Stimulated activated CD8-positive, alpha-beta memory T cell treated with anti-CD3 and anti-CD28 coated beads, Interleukin-15, amount 100 ng/mL, for 1 hour (primary cell): ENCODE data around the gene COG1.

Experiments used
- DNase-seq: peaks from one replicate; pipeline ENCODE4 v3.0.0-alpha.2; 2020; ENCODE audit warnings: low read depth

Gene COG1

GRCh38 chr17:73172252-73172651, 20.6 kb upstream of the COG1 start:
- no peak for DNase-seq

DNA sequence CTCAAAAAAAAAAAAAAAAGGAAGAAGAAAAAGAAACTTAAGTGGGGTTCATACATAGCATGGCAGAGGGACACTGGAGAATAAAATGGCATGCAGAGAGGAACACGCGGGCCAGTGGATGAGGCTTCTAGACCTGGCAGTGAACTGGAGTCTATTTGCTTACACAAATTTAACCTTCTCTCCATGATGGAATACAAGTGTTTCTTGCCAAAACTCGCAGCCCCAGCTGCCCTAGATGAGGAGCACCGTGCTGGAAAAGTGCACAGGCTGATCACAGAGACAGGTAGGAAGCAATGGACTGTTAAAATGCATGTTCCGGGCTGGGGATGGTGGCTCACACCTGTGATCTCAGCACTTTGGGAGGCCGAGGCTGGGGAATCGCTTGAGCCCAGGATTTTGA, 18.7 kb upstream of the COG1 start:
- DNase-seq: no peak

GRCh38 chr17:73175962-73176565, 16.8 kb upstream of the COG1 start:
- DNase-seq: no peak

GRCh38 chr17:73179387-73179786, 13.5 kb upstream of the COG1 start:
- DNase-seq: no peak

DNA sequence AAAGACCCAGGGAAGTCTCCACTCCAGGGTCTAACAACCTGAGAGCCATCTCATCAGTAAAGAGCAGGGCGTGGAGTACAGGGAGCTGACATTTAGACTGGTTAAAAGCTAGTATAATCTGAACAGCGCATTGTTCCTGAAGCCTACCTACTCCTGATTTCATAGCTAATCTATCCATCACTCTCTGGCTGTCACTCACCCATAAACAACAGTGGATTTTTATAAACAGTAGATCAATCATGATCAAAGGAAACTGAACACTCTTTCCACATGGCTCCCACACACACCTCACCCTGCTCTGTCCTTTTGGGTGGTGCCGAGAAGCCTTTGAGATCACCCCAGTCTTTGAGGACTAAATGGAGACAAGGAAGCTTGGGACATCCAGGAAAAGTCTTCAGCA, 13.0 kb upstream of the COG1 start:
- DNase-seq: no peak

DNA sequence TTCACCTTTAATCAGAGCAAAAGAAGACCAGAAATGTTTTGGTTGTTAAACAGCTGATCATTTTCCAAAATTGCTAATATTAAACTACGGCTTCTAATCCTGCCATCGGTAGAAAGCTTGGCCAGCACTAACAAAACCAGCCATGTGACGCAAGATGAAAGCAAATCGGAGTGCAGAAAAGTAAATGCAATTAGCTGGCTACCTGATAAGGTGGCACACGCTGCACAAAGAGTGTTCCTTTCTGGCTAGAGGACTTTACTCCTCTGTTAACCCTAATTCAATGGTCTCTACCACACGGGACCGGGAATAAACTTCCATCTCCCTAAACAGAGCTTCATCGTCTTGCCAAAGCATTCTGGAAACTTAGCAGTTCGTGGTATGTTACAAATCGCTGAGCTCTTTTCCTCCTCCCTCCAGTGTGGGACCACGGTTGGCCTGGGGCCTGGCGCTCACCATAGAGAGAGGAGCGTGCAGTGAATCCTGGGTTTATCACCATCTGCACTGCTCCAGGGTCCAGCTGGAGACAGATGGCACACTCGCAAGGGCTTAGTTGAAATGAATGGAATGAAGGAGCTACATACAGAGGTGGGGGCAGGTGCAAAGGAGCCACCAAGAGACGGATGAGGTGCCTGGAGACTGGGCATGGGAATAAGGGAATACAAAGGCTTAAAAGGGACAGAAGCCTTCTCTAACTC, 10.1 kb upstream of the COG1 start:
- no peak for DNase-seq

DNA sequence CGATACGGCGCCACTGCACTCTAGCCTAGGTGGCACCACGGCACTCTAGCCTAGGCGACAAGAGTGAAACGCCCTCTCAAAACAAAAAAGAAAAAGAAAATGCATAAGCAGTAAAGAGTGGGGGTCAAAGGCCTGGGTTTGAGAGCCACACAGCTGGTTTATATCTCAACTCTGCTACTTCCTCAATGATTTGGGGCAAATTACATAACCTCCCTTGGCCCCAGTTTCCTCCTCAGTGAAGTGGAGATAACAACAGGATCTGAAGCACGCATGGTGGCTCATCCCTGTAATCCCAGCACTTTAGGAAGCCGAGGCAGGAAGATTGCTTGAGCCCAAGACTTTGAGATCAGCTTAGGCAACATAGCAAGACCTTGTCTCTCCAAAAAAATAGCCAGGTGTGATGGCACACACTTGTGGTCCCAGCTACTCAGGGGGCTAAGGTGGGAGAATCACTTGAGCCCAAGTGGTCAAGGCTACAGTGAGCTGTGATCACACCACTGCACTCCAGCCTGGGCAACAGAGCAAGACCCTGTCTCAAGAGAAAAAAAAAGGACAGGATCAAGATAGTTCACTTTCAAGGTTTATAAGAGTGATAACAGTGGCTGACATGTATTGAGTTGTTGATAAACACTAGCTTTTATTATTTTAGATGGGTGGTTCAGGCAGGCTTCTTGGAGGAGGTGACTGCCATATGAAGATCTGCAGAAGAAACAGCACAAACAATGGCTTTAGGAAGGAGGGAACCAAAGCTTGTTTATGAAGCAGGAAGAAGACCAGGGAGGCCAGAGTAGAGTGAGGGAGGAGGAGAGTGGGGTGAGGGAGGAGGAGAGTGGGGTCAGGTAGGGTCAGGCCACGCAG, 8.5 kb upstream of the COG1 start:
- DNase-seq: no peak

DNA sequence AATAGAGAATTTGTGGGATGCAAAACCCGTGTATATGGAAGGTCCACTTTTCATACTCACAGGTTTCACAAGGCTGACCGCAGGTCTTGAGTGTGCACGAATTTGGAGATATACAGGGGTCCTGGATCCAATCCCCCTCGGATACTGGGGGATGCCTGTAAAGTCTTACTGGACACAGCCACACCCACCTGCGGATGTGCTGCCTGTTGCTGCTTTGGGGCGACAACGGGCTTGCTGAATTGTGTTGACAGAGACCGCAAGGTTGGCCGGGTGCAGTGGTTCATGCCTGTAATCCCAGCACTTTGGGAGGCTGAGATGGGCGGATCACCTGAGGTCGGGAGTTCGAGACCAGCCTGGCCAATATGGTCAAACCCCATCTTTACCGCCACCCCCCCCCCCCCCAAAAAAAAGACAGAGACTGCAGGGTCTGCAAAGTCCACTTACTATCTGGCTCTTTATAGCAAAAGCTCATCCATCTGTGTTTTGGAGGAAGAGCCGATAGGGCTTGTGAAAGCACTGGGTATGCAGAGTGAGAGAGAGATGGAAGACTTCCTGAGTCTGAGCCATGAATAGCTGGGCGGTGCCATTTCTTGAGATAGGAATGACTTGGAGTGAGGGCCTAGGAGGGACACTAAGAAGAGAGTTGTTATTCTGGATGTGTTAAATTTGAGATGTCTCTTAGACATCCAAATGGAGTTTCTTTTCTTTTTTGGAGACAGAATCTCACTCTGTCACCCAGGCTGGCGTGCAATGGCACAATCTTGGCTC, 6.4 kb upstream of the COG1 start:
- DNase-seq: no peak

GRCh38 chr17:73187203-73187769, 5.6 kb upstream of the COG1 start:
- DNase-seq: no peak

- no peak for DNase-seq
These were observed 4.8 kb upstream of the COG1 start for GRCh38 chr17:73188011-73188410.

DNA sequence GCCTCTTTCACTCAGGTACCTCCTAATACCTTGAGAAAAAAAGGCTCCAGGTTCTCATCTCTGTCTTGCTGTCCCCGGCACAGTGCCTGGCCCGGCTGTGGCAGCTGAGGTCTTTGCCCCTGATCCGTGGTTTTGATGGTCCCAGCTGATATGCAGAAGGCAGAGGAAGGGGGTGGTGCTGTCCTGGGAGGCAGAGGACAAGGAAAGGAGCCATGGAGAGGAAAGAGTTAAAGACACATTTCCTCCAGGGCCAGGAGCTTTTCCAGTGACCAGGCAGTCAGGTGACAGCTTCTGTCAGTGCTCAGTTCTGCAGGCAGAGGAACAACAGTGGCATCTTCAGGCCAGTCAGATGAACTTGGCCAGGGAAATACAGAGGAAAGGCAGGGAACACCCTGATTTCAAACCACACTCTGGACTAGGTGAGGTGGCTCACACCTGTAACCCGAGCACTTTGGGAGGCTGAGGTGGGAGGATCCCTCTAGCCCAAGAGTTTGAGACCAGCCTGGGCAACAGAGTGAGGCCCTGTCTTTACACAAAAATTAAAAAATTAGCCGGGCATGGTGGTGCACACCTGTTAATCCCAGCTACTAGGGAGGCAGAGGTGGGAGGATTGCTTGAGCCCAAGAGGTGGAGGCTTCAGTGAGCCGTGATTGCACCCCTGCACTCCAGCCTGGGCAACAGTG, 3.3 kb upstream of the COG1 start:
- DNase-seq: no peak

DNA sequence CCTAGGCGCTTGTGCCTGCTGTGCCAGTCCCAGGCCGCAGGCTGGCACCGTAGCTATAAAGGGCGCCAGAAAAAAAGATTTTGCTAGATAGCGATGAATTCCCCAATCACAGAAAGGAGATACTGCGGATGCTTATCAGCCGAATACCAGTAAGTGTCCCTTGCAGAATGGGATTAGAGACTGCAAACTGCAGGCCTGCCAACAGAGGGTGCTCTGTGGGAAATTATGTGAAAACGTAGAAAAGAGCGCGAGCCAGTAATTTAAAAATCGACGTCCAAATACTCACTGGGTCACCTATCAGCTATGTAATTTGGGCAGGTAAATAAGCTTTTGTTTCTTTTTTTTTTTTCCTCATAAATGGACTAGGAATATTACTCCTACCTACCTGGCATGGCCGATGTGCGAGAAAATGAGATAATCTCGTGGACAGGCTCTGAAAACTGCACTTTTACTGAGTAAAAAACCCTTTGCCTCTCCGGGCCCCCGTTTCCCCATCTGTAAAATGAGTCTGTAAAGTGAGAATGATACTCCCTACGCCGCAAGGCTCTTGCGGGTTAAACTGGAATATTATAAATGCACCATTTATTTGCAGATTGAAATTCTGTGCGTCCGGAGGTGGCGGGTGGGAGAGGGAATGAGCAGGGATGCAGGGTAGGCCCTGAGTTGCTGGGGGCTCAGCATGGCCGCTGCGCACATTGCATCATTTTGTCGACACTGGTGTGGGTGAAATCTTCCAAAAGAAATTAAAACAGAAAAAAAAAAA, 1.2 kb upstream of the COG1 start:
- DNase-seq: peak; percentile 50

GRCh38 chr17:73192206-73192893, 505 bp upstream of the COG1 start:
- peak; percentile 4 for DNase-seq

GRCh38 chr17:73194514-73195222, 1.8 kb downstream of the COG1 start:
- DNase-seq: no peak

- DNase-seq: no peak
These were observed 3.6 kb downstream of the COG1 start for GRCh38 chr17:73196500-73196899.

- no peak for DNase-seq
These were observed 4.3 kb downstream of the COG1 start for GRCh38 chr17:73197161-73197560.

DNA sequence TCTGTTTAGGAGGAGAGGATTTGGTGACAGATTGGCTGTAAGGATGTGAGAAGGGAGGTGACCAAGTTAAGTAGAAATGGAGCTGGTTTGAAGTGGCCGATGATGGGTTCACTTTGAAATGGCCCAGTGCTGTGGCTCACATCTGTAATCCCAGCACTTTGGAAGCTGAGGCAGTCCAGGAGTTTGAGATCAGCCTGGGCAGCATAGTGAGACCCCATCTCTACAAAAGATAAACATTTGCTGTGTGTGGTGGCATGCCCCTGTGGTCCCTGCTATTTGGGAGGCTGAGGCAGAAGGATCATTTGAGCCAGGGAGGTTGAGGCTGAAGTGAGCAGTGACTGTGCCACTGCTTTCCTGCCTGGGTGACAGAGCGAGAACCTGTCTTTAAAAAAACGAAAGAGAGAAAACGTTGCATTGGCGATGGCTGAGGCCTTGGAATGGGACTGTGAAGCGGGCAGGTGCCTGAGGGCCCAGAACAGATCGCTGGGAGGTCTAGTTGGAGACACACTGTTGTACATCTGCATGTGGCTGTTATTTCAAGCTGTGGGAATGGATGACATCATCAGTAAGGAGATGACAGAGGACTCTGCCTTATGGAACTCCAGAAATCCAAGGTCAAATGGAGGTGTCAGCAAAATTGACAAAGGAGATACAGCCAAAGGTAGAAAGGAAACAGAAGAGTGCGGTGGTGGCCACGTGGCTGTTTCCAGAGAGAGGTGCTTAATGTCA, 5.5 kb downstream of the COG1 start:
- no peak for DNase-seq

GRCh38 chr17:73198930-73199260, 6.0 kb downstream of the COG1 start:
- no peak for DNase-seq

- no peak for DNase-seq
These were observed 7.0 kb downstream of the COG1 start for GRCh38 chr17:73199751-73200317.
